CD4-positive, alpha-beta T cell treated with Interleukin-6 for 4 hours (primary cell): Measurements from ENCODE around the gene BBX.

Source experiments
- DNase-seq: peaks from one replicate; pipeline ENCODE4 v3.0.0-alpha.2; 2020; ENCODE audit warnings: mixed read lengths

The BBX gene

GRCh38 chr3:107604057-107604822 is 81.5 kb downstream of the BBX start:
- DNase-seq = no peak

DNA sequence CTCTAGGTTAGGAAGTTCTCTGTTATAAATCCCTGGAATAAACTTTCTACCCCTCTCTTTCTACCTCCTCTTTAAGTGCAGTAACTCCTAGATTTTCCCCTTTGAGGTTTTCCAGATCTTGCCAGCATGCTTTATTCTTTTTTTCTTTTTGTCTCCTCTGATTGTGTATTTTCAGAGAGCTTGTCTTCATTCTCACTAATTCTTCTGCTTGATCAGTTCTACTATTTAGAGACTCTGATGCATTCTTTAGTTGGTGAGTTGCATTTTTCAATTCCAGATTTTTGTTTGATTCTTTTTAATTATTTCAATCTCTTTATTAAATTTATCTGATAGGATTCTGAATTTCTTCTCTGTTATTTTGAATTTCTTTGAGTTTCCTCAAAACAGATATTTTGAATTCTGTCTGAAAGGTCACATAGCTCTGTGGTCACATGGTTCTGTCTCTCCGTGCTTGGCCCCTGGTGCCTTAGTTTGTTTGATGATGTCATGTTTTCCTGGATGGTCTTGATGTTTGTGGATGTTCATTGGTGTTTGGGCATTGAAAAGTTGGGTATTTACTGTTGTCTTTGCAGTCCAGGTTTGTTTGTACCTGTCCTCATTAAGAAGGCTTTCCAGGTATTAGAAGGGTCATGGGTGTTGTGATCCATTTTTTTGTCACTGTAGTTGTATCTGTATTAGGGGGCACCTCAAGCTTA is 89.2 kb downstream of the BBX start:
- no peak for DNase-seq

DNA sequence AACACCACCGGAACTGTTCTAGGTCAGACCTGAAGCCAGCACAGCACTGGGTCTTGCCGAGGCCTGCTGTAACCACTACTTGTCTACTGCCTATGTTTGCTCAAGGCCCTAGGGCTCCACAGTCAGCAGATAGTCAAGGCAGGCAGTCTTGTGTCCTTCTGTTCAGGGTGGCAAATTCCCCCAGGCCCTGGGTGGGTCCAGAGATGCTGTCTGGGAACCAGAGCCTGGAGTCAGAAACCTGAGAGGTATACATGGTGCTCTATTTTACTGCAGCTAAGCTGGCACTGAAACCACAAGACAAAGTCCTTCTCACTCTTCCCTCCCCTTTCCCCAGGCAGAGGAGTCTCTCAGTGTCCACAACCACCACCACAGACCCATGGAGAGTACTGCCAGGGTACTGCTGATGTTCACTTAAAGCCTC is 89.9 kb downstream of the BBX start:
- no peak for DNase-seq

GRCh38 chr3:107619549-107619948 is 96.8 kb downstream of the BBX start:
- no peak for DNase-seq

GRCh38 chr3:107620534-107620933 is 97.8 kb downstream of the BBX start:
- DNase-seq = no peak

GRCh38 chr3:107621465-107621864 is 98.7 kb downstream of the BBX start:
- DNase-seq = no peak

- no peak for DNase-seq
These were observed 105.3 kb downstream of the BBX start for GRCh38 chr3:107627962-107628542.

DNA sequence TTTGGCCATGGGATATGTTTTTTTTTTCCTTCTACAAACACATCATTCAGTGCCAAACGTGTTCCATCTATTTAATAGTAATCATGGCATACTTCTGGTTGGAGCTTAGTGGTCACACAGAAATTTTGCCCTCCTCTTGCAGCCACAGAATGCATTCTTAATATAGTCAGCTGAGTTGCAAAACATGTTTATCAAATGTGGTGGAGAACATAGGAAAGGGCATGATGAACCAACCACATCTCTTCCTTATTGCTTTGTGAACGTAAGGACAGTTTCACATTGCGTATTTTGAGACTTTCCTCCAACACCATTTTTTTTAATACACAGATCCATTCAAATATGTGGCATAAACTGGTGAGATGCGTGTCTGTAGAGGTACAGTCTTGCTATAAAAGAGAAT is 106.8 kb downstream of the BBX start:
- DNase-seq = no peak

DNA sequence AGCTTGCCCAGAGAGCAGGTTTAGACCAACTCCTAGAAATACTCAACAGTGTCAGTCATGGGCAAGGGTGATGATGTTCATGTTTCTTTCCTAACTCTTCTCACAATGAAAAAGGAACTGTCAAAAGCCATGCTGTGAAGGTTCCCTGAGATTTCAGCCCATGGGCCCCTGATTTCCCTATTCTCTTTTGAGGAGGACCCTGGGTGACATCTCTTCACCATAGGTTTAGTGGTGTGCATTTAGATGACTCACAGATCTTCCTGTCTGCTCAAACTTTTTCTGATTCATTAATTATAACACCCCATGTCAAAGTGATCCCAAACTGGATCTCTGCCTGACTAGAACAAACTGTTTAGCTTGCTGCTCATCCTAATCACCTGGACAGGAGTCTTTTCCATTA is 108.0 kb downstream of the BBX start:
- DNase-seq = no peak

GRCh38 chr3:107632576-107632975 is 109.8 kb downstream of the BBX start:
- DNase-seq = no peak

DNA sequence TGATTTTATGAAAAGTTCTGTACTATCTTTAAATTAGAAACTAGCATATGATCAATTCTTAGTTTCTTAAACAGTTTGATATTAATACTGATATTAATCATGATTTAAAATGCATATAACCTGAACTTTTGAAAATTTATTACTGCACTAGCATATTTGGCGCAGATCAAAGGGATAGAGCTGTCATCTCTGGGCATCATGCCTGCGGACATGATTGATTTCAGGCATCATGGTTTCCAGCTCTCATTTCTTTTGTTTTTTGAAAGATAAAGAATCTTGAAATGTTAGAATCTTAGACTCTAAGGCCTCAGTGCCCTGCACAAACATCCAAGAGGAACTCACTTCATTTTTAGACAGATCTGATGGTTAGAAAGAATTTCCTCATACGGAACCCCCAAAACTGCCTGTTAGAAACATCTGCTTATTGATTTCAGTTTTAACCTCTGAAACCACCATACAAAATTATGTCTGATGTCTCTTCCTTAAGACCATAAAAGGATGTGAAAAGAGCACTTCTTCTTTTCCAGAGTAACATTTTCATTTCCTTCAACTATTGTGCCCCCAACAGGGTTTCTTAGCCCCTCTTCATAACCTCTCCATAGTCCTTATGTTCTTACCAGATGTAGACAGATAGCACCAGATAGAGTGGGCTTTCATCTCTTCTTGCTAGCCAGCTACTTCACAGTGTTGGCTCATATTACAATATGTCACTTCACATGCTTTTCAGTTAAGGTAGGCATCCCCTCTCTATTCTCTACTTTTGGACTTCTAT is 110.8 kb downstream of the BBX start:
- no peak for DNase-seq

- no peak for DNase-seq
These were observed 111.3 kb downstream of the BBX start for GRCh38 chr3:107634099-107634489.

GRCh38 chr3:107637416-107638183 is 114.8 kb downstream of the BBX start:
- DNase-seq = no peak

- DNase-seq = no peak
These were observed 119.0 kb downstream of the BBX start for GRCh38 chr3:107641572-107642307.

DNA sequence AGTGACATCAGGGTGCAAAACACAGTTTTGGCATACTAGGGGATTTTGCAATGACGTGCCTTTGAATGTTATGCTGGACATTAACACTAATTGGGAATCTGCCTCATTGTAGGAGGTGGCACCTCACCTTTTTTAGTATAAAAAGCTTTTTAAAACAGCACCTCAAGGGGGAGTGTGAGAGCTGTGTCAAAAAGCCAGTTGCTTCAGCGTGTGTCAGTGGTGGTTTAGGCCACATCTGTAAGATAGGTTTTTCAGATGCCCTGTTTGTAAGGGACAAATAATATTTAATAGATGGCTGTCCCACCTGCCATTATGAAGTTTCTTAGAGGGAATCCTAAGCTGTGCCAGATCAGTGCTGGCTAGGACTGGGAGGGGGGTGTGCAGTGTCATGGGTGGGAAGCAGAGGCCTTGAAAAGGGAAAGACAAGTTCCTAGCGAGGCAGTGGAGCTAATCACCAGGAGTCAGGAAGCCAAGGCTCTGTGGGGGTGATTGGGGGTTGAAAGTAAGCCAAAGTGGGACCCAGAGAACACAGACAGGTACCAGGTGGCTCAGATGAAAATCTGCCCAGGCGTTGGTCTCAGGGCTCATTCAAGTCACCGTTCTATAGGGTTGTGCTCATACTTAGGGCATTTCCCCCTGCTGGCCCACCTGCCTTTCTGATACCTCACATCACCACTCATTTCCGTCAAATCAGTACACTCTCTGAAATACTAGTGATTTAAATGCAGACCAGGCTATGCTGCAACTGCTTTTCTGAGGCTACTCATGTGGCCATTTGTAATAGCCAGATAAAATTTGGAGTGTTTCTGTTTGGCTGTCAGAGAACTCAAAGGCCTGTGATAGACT is 120.5 kb downstream of the BBX start:
- no peak for DNase-seq

- DNase-seq = no peak
These were observed 121.9 kb downstream of the BBX start for GRCh38 chr3:107644631-107645030.

DNA sequence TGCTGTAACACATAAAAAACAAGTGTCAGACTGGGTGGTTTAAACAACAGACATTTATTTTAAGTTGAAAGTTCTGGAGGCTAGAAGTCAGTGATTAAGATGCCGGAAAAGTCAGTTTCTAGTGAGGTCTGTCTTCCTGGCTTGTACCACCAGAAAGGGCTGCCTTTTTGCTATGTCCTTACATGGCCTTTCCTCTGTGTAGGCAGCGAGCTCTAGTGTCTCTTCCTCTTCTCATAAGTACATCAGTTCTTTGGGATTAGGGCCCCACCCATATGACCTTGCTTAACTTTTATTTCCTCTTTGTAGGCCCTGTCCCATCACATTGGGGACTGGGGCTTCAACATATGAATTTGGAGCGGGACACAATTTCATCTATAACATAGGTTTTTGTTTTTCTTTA is 128.0 kb downstream of the BBX start:
- no peak for DNase-seq

- no peak for DNase-seq
These were observed 129.0 kb downstream of the BBX start for GRCh38 chr3:107651782-107652181.

GRCh38 chr3:107654218-107654617 is 131.5 kb downstream of the BBX start:
- no peak for DNase-seq

DNA sequence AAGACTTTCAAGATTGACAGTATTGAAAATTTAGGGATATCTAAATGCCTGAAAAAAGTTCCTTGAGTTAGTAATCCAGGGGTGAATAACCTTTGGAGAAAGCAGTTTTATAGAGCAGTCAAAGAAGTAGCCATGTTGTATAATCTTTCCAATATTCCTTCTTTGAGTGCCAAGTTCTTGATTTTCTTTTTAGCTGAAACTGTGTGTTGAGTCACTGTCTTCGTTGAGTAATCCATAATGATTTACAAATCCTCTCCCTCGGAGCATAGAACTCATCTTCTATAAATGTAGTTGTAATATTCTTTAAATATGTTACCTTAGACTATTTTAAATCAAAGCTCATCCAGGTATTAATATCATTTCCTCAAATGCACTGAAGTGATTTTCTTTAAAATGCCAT is 135.2 kb downstream of the BBX start:
- DNase-seq = no peak
